IMR-90 (cell line): Measurements from ENCODE around the gene DCHS2. TPM values are rescaled to one million over a fixed set of nuclear protein-coding genes. Genes with fewer than 3 reads are reported as not detected.

Experiments used
- ATAC-seq: fragments of 200-7000 bp; cut with Tn5 transposase; 2 replicates; pipeline ENCODE4 v1.9.1; 2020; ENCODE audit warnings: low read depth, mild to moderate bottlenecking, moderate library complexity
- Bru-seq: library from RNA; stranded (reverse); fragments of 400-500 nt; gene quantifications from one replicate; lab custom pipeline; 2021; lab: Mats Ljungman, UMichigan
- BruChase-seq, 2 experiments: library from RNA; stranded (reverse); fragments of 400-500 nt; gene quantifications; one replicate each; lab custom pipeline; 2021; lab: Mats Ljungman, UMichigan
- BruUV-seq: library from RNA; stranded (reverse); fragments of 400-500 nt; replicated peaks from 2 replicates; lab custom pipeline; 2021; lab: Mats Ljungman, UMichigan
- CTCF ChIA-PET: fragments of 300-600 bp; formaldehyde crosslinking; extraction: SDS; loops from one replicate; lab custom pipeline; 2021; ENCODE audit warnings: antibody characterized with exemption; lab: Yijun Ruan, JAX
- POLR2A ChIA-PET: fragments of 300-600 bp; sonication (Branson Sonifier 250); formaldehyde crosslinking; loops from one replicate; lab custom pipeline; 2022; ENCODE audit warnings: antibody characterized with exemption; ENCODE audit not compliant: unreplicated experiment; lab: Charles Lee
- DNase-seq: peaks from one replicate; pipeline ENCODE4 v3.0.0; 2013
- H2AFZ ChIP-seq: replicated peaks from 2 replicates; pipeline ENCODE3; 2013; ENCODE audit warnings: low read length, mild to moderate bottlenecking; ENCODE audit not compliant: poor library complexity
- H2AK5ac ChIP-seq: 2 replicates; pipeline ENCODE4 v1.6.1; 2013; ENCODE audit warnings: low read depth, low read length, inconsistent platforms
- H2AK9ac ChIP-seq: replicated peaks from 2 replicates; pipeline ENCODE3; 2013; ENCODE audit warnings: mild to moderate bottlenecking, low read depth, low read length, moderate library complexity; ENCODE audit not compliant: poor library complexity
- H2BK120ac ChIP-seq: 2 replicates; pipeline ENCODE4 v1.6.1; 2013; ENCODE audit warnings: low read depth, low read length, inconsistent platforms
- H2BK15ac ChIP-seq: 3 replicates; pipeline ENCODE4 v1.6.1; 2013; ENCODE audit warnings: low read depth, low read length, inconsistent platforms
- H2BK20ac ChIP-seq: 2 replicates; pipeline ENCODE4 v1.6.1; 2013; ENCODE audit warnings: low read depth, mild to moderate bottlenecking, inconsistent platforms, low read length, moderate library complexity
- H2BK5ac ChIP-seq: 2 replicates; pipeline ENCODE4 v1.6.1; 2013; ENCODE audit warnings: mild to moderate bottlenecking, low read depth, low read length, inconsistent platforms; ENCODE audit not compliant: poor library complexity, severe bottlenecking
- H3K14ac ChIP-seq: replicated peaks from 2 replicates; pipeline ENCODE4 v1.6.1; 2013; ENCODE audit warnings: low read depth, low read length, inconsistent platforms
- H3K18ac ChIP-seq: 2 replicates; pipeline ENCODE4 v1.6.1; 2013; ENCODE audit warnings: low read depth, low read length, control low read depth
- H3K23ac ChIP-seq: 2 replicates; pipeline ENCODE4 v1.6.1; 2013; ENCODE audit warnings: low read depth, low read length, inconsistent platforms
- H3K27ac ChIP-seq: 2 replicates; pipeline ENCODE4 v1.5.1; 2013; ENCODE audit warnings: mild to moderate bottlenecking, control low read depth, low read length; ENCODE audit not compliant: insufficient read depth
- H3K27me3 ChIP-seq: 2 replicates; pipeline ENCODE4 v1.6.1; 2013; ENCODE audit warnings: low read length; ENCODE audit not compliant: control insufficient read depth, insufficient read depth
- H3K36me3 ChIP-seq: 2 replicates; pipeline ENCODE4 v1.6.1; 2013; ENCODE audit warnings: low read length, mixed read lengths; ENCODE audit not compliant: control insufficient read depth, insufficient read depth
- H3K4ac ChIP-seq: 2 replicates; pipeline ENCODE4 v1.6.1; 2013; ENCODE audit warnings: low read depth, low read length, inconsistent platforms
- H3K4me1 ChIP-seq: 2 replicates; pipeline ENCODE4 v1.6.1; 2013; ENCODE audit warnings: low read length, mixed read lengths; ENCODE audit not compliant: control insufficient read depth, insufficient read depth
- H3K4me2 ChIP-seq: 2 replicates; pipeline ENCODE4 v1.6.1; 2013; ENCODE audit warnings: low read depth, mild to moderate bottlenecking, control low read depth, low read length, moderate library complexity
- H3K4me3 ChIP-seq: 2 replicates; pipeline ENCODE4 v1.5.1; 2013; ENCODE audit warnings: low read depth, mild to moderate bottlenecking, control low read depth, low read length, moderate library complexity; ENCODE audit not compliant: insufficient read depth
- H3K56ac ChIP-seq: 2 replicates; pipeline ENCODE4 v1.6.1; 2013; ENCODE audit warnings: low read length, inconsistent platforms; ENCODE audit not compliant: insufficient read depth; ENCODE audit errors: extremely low read depth
- H3K79me1 ChIP-seq, 2 experiments: 2 replicates each; pipeline ENCODE4 v1.6.1; 2013; ENCODE audit warnings: low read length in 2 of 2, inconsistent platforms in 1 of 2, low read depth in 1 of 2
- H3K9ac ChIP-seq: 2 replicates; pipeline ENCODE4 v1.6.1; 2013; ENCODE audit warnings: low read depth, low read length, control low read depth
- H3K9me1 ChIP-seq: 2 replicates; pipeline ENCODE4 v1.6.1; 2013; ENCODE audit warnings: low read length, inconsistent platforms; ENCODE audit not compliant: insufficient read depth
- H3K9me3 ChIP-seq: 2 replicates; pipeline ENCODE4 v1.6.1; 2013; ENCODE audit warnings: low read length; ENCODE audit not compliant: control insufficient read depth, insufficient read depth
- H4K20me1 ChIP-seq: 2 replicates; pipeline ENCODE4 v1.6.1; 2013; ENCODE audit warnings: low read length, inconsistent platforms; ENCODE audit not compliant: insufficient read depth
- H4K5ac ChIP-seq: 2 replicates; pipeline ENCODE4 v1.6.1; 2013; ENCODE audit warnings: mild to moderate bottlenecking, low read depth, low read length, control low read depth
- H4K8ac ChIP-seq, 2 experiments: 2 replicates each; pipeline ENCODE4 v1.6.1; 2013; ENCODE audit warnings: low read depth in 2 of 2, low read length in 2 of 2, control low read depth in 1 of 2, inconsistent platforms in 1 of 2
- H4K91ac ChIP-seq: 2 replicates; pipeline ENCODE4 v1.6.1; 2013; ENCODE audit warnings: low read depth, low read length, inconsistent platforms; ENCODE audit not compliant: insufficient read depth
- MAZ ChIP-seq: IDR thresholded peaks from 2 replicates; pipeline ENCODE4 v1.6.1; 2012; ENCODE audit warnings: low read depth, mild to moderate bottlenecking, low read length, improper control_type of control experiment, moderate library complexity, borderline replicate concordance
- POLR2A ChIP-seq: IDR thresholded peaks from 2 replicates; pipeline ENCODE4 v1.6.1; 2012; ENCODE audit warnings: mild to moderate bottlenecking, low read depth, low read length
- WGBS, 2 experiments: methylation state at CpG; one replicate each; pipeline versions ENCODE4 v1.1.5 to v1.1.7; 2013; ENCODE audit warnings: missing lambda C conversion rate in 2 of 2; ENCODE audit not compliant: insufficient read length in 1 of 2; ENCODE audit errors: extremely low coverage in 2 of 2; 5-methylcytosine and 5-hydroxymethylcytosine counted together
- dilution Hi-C: fragments of 300-500 bp; cut with HindIII; formaldehyde crosslinking; loops from one replicate; pipeline ENCODE4 v1.14.3; 2018; ENCODE audit warnings: low sequenced_read_pairs; ENCODE audit not compliant: unreplicated experiment
- in situ Hi-C: fragments of 300-500 bp; cut with MboI; formaldehyde crosslinking; loops from 3 replicates; pipeline ENCODE4 v1.14.3; 2019; ENCODE audit warnings: low sequenced_read_pairs, inconsistent platforms, mixed read lengths
- intact Hi-C: fragments of 100-400 bp; cut with micrococcal nuclease; formaldehyde crosslinking; loops from 2 replicates; pipeline ENCODE4 v1.10.0; 2022
- long read RNA-seq: library from polyadenylated mRNA; unstranded; transcript quantifications from one replicate; pipeline ENCODE4 v2.0.0, GENCODE V29; 2021; ENCODE audit not compliant: unreplicated experiment
- polyA plus RNA-seq, 3 experiments: library from polyadenylated mRNA; depleted of rRNA; stranded (reverse); fragments of >200 nt; gene quantifications; 2 replicates each; pipeline ENCODE4 v1.2.3, GENCODE V29; 2012; ENCODE audit warnings: low replicate concordance in 1 of 3
- total RNA-seq: library from RNA; depleted of rRNA; stranded (reverse); fragments of >200 nt; gene quantifications from 2 replicates; pipeline ENCODE4 v1.2.3, GENCODE V29; 2012; rRNA removed
- TF ChIP-seq, protein P1 (sequence below): fragments of 150-350 bp; IDR thresholded peaks from 2 replicates; pipeline ENCODE4 v1.6.1; 2017; ENCODE audit warnings: mild to moderate bottlenecking, antibody characterized with exemption, low read length, low read depth

The DCHS2 gene, protein sequence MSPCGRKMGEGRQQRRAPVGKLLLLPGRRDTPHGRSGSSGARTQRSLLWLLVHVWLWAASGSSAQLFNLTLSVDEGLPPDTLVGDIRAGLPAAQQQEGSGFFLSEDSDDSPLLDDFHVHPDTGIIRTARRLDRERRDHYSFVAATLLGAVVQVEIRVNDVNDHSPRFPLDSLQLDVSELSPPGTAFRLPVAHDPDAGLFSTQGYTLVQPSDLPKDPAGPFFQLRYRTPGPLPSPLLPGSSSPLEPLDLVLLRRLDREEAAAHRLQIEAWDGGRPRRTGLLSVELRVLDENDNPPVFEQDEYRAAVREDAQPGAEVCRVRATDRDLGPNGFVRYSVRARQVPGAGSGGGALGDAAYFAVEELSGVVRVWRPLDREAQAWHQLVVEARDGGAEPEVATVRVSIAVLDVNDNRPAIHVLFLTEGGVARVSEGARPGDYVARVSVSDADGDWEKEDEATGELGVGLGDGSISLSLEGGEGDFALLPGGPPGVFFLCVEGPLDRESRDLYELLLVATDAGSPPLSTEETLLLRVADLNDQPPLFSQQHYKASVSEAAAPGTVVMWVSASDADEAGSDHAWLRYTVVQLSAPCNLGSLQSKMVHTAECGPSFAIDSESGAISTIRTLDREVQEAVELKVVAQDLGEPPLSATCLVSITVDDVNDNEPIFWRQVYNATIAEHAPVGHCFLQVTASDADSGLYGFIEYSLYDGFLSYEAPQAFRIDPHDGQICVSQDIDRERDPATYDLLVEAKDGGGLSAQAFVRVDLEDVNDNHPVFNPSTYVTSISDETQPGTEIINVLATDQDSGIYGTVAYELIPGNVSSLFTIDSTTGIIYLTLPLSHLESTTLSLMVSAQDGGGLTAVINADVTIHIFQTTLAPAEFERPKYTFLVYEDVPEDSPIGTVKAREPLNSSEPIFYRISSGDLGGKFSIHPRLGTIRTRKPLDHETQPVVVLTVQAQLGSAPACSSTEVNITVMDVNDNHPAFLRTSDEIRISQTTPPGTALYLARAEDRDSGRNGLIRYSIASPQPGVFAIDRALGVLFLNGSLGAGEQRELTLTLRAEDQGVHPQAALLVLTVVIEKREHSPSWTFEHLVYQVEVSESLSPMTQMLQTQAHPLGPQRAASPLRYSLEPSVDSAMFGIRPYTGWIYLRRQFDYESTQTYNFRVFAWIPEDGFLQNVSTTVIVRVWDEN (N-terminal part only)
- total RNA-seq (not detected in 2 replicates), polyA plus RNA-seq (2012; rRNA removed) (not detected in 2 replicates), Bru-seq, nascent RNA (percentile 2 among the genes with signal in this experiment), BruChase-seq, experiment 1, labeled RNA remaining after a 6-hour chase (percentile 0 among the genes with signal in this experiment), BruChase-seq, experiment 2, labeled RNA remaining after a 2-hour chase (percentile 1 among the genes with signal in this experiment)
- polyA plus RNA-seq (2012; cell fraction: cytosol; rRNA removed) = not detected in 2 replicates
- not detected in 2 replicates for polyA plus RNA-seq (2012; cell fraction: nucleus; rRNA removed; ENCODE audit: low replicate concordance)
- long read RNA-seq = 0 reads

DNA sequence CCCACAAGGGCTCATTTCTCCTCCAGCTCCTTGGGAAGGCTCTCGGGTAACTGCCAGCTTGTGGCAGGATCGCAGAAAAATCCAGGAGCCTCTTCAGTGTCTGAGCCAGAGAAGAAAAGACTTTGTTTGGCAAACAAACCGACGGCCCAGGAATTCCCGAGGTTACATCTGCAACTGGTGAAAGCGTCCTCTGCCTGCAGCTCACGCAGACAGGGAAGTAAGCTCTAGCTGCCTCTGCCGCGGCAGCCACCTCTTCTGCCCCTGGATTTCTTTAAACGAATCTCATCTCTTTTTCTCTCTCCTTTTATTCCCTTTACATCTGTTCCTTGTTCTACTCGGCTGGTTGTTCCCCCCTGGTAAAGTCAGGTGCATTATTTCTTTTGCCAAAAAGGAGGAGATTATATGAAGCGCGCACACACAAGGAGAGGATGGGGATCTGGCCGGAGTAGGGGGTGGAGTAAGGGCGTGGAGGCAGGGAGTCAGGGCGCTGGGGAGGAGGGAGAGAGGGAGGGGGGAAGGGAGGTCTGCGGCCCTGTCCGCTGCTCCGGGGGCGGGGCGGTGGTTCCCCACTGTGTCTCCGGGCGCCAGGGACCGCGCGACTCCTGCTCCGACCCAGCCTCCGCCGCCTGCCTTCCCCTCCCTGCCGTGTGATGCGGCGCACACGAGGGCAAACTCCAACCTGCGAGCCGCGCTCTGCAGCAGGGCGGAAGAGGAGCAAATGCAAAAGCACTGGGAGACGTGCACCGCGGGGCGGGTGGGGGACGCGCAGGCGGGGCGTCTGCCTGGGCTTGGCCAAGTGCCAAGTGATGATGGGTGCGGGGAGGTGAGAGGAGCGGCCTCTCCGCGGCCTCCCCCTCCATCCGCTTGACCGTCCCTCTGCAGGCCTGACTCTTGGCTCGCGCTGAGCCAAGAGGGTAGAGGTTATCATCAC, at the start of gene DCHS2:
Gene DCHS2 (minus strand): TSS at position 459 of the 931 bp plus-strand sequence. CDS start 444 bp downstream, at position 15.
- intact Hi-C loops = no loop called here
- in situ Hi-C loops = no loop called here
- ATAC-seq = peak; percentile 59

More for the DNA sequence above, at the start of gene DCHS2:
- Histone ChIP-seq H4K91ac (no peak within 1 kb of the TSS), H2AK5ac (no peak within 1 kb of the TSS), H3K18ac (no peak within 1 kb of the TSS), H2AK9ac (no peak within 1 kb of the TSS), H3K27me3 (peaks cover 31% of the 10 kb centered on the region), H3K9ac (no peak within 1 kb of the TSS), H3K79me1 (no peaks in the 10 kb centered on the region), H4K5ac (no peak within 1 kb of the TSS), H3K14ac (no peak within 1 kb of the TSS), H3K9me1 (no peaks in the 10 kb centered on the region), H3K23ac (no peak within 1 kb of the TSS), H3K4me3 (peak within 1 kb of the TSS; percentile 22; the same call in 1 of the 2 replicates), H4K20me1 (no peaks in the 10 kb centered on the region), H3K36me3 (no peaks in the 10 kb centered on the region), H3K4me2 (peak within 1 kb of the TSS; percentile 73; the same call in 1 of the 2 replicates), H3K56ac (no peak within 1 kb of the TSS; the same call in 1 of the 2 replicates), H4K8ac (no peak within 1 kb of the TSS), H3K4ac (no peak within 1 kb of the TSS), H2BK5ac (no peak within 1 kb of the TSS), H3K9me3 (no peaks in the 10 kb centered on the region), H2BK15ac (no peak within 1 kb of the TSS), H2BK20ac (no peak within 1 kb of the TSS), H2BK120ac (no peak within 1 kb of the TSS), H3K4me1 (no peaks in the 10 kb centered on the region), H2AFZ (peak within 1 kb of the TSS; percentile 74), H3K27ac (no peak within 1 kb of the TSS)
- ChIA-PET CTCF (interaction anchor here (0.9 kb wide), 1 partner anchor 12 kb away, joined by 3 read pairs; no protein-coding TSS in a partner anchor), POLR2A (no interaction called here)
- dilution Hi-C loops = no loop called here
- 0% methylated on average over 4 of the region's 53 CpGs; no CpG with 5 or more reads in 1 of the 2 experiments for WGBS, 2 experiments
- DNase-seq = peak; percentile 5
- TF ChIP-seq, protein P1, sequence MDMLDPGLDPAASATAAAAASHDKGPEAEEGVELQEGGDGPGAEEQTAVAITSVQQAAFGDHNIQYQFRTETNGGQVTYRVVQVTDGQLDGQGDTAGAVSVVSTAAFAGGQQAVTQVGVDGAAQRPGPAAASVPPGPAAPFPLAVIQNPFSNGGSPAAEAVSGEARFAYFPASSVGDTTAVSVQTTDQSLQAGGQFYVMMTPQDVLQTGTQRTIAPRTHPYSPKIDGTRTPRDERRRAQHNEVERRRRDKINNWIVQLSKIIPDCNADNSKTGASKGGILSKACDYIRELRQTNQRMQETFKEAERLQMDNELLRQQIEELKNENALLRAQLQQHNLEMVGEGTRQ = no peak
- TF ChIP-seq POLR2A (no peak), MAZ (no peak)
- no TSS peak for BruUV-seq
